GM12892 (cell line): ENCODE results near the gene TNS4.

Source experiments
- POLR2A ChIP-seq: IDR thresholded peaks from 2 replicates; pipeline ENCODE4 v1.6.1; 2011; ENCODE audit warnings: low read depth, low read length, control low read depth
- POLR2AphosphoS5 ChIP-seq: IDR thresholded peaks from 2 replicates; pipeline ENCODE4 v1.6.1; 2011; ENCODE audit warnings: low read depth, low read length, control low read depth

- TF ChIP-seq POLR2A (no peak), POLR2AphosphoS5 (no peak)
Measured at GRCh38 chr17:40430272-40431230, 70.9 kb downstream of the TNS4 start.
